GM12872 (cell line): ENCODE measurements around the gene NPAS2.

Source experiments
- TF ChIP-seq, protein P1 (sequence below): IDR thresholded peaks from 3 replicates; pipeline ENCODE4 v1.5.1; 2011; ENCODE audit warnings: low read depth, mild to moderate bottlenecking, low read length, moderate library complexity; ENCODE audit not compliant: insufficient read depth

The NPAS2 gene

DNA sequence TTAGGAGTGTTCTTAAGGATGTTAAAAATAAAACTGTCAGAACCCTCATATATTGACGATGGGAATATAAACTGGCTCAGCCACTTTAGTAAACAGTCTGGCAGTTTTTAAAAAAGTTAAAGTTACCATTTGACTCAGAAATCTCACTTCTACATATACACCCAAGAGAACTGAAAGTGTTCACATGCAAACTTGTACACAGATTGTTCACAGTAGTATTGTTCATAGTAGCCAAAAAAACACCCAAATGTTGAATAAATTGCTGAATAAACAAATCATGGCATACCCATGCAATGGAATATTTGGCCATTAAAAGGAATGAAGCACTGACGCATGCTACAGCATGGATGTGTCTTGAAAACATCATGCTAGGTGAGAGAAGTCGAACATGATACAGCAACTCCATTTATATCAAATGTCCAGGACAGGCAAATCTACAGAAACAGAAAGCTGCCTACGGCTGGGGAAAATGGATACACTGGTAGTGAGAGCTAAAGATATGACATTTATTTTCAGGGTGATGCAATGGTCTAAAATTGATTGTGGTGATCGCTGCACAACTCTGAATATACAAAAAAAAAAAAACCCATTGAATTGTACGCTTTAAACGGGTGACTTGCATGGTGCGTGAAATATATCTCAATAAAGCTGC, 192.2 kb downstream of the NPAS2 start:
- TF ChIP-seq, protein P1, sequence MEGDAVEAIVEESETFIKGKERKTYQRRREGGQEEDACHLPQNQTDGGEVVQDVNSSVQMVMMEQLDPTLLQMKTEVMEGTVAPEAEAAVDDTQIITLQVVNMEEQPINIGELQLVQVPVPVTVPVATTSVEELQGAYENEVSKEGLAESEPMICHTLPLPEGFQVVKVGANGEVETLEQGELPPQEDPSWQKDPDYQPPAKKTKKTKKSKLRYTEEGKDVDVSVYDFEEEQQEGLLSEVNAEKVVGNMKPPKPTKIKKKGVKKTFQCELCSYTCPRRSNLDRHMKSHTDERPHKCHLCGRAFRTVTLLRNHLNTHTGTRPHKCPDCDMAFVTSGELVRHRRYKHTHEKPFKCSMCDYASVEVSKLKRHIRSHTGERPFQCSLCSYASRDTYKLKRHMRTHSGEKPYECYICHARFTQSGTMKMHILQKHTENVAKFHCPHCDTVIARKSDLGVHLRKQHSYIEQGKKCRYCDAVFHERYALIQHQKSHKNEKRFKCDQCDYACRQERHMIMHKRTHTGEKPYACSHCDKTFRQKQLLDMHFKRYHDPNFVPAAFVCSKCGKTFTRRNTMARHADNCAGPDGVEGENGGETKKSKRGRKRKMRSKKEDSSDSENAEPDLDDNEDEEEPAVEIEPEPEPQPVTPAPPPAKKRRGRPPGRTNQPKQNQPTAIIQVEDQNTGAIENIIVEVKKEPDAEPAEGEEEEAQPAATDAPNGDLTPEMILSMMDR, result no peak

DNA sequence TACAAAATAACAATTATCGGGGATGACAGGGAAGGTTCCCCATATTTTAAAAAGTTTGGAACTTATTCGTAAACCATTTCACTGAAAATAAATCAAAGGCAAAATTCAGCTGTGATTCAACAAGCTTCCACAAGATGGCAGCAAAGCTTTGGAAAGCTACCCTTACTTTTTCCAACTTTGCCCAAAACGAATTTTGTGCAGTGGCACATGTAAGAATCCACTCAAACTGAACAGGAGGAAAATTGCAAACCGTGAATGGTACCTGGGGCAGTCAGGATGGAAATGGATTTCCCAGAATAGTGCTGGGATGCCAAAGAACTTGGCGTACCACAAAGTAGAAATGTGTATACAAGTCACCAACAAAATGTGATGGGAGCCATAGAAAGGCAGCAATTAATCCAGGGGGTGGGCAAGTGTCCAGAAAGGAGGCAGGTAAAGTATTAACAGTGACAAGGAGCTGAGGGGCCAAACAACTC, 192.8 kb downstream of the NPAS2 start:
- TF ChIP-seq, protein P1, result peak; percentile 71

DNA sequence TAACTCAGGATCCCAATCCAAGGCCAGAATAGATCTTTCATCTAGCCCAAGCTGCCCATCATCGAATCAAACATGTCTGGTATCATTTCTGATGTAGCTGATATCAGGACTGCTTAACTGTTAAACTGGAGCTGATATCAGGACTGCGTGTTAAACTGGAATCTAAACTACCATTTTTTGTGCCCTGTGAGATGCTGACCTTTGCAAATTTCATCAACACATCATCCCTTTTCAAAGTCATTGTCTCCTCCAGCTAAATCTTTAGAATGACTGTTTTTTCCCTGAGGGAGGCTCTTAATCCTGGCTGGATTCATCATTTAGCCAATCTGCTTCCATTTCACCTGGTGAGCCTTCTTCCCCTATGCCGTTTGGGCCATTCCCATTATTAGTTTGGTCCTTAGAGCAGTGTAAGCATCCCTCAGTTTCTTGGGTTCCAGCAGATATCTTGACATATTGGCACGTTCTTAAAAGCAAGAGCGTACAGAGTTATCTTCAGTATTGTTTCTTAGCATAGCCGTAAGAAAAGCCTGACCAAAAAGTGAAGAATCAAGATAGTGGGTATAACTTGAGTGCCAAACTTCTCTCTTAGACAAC, 194.4 kb downstream of the NPAS2 start:
- TF ChIP-seq, protein P1, result no peak

DNA sequence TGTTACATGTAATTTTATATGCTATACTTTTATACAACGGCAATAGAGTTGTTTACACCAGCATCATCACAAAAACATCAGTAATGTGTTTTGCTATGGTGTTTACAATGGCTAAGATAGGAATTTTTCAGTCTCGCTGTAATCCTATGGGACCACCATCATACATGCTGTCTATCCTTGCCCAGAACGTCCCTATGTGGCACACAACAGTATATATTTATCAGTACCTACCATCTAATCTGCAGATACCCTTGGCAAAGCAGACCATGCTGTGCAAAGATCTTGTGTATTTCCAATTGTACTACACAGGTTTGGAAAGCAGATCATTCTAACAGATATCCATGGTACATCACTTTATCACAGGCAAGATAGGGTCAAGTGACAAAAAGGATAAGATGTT, 197.4 kb downstream of the NPAS2 start:
- TF ChIP-seq, protein P1, result no peak

DNA sequence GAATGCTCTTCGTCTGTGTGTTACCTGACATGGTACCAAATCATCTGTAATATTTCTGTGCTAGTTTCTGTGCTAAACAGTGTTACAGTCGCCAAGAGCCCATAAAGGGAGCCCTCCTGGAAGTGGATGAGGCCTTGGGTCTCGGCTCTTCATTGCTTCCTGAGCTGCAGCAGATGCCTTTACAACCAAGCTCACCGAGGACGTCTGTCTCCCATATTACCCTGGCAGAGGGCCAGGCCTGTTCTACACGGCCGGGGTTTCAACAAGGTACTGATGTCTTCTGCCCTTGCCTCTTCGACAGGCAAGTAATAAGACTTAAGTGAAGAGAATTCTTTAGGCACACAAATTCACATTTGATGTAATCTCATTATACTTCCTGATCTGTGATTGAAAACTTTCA, 199.0 kb downstream of the NPAS2 start:
- TF ChIP-seq, protein P1, result no peak

DNA sequence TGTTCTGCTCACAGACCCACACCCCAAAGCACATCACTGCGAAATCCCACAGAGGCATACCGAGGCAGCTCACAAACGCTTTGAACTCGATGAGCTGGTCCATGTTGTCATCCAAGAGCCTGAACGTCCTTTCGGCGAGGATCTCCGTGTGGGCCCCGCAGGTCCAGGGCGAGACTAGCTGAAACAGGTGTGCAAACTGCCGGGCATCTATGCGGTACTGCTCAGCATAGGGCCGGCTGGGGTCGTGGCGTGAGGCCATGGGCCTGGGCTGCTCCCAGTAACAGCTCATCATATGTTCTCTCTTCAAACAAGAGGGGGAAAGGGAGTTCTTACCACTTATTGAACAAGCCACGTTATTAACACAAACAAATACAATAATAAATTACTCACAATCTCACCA, 202.3 kb downstream of the NPAS2 start:
- TF ChIP-seq, protein P1, result no peak

DNA sequence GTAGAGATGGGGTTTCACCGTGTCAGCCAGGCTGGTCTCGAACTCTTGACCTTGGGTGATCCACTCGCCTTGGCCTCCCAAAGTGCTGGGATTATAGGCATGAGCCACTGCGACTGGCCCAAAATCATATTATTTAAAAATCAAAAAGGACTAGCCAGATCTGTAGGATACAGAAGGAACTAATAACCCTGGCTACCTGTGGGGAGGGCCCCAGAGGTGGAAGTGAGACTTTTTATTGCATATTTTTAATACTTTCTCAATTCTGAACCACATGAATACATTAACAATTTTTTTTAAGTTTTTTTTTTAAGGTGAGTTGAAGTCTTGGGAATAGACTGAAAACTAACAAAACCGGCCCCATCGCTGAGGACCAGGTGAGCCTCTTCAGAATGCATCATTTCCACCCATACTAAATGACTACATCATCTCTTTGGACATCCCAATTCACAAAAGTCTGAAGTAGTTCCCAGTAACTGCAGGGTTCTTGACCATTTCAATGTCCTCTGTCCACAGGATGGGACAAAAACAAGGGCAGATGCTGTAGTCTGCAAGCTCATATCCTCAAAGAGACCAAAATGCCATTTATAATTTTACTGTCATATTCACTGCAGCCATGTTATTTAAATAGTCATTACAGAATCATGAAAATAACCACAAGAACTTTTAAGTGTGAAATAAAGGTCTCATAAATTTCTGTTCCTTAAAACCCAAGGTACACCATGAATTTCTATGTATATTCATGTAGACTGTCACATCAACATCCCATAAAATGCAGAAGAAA, 203.6 kb downstream of the NPAS2 start:
- TF ChIP-seq, protein P1, result no peak
